Smooth muscle cell of the pulmonary artery (primary cell): Measurements from ENCODE around the gene C19orf44. TPM values are rescaled to one million over a fixed set of nuclear protein-coding genes. Genes with fewer than 3 reads are reported as not detected.

Experiments
- total RNA-seq: library from RNA; depleted of rRNA; stranded (reverse); fragments of >200 nt; gene quantifications from 2 replicates; pipeline ENCODE4 v1.2.3, GENCODE V29; 2014

The C19orf44 gene
- total RNA-seq = 3.5 and 4.5 TPM in 2 replicates

DNA sequence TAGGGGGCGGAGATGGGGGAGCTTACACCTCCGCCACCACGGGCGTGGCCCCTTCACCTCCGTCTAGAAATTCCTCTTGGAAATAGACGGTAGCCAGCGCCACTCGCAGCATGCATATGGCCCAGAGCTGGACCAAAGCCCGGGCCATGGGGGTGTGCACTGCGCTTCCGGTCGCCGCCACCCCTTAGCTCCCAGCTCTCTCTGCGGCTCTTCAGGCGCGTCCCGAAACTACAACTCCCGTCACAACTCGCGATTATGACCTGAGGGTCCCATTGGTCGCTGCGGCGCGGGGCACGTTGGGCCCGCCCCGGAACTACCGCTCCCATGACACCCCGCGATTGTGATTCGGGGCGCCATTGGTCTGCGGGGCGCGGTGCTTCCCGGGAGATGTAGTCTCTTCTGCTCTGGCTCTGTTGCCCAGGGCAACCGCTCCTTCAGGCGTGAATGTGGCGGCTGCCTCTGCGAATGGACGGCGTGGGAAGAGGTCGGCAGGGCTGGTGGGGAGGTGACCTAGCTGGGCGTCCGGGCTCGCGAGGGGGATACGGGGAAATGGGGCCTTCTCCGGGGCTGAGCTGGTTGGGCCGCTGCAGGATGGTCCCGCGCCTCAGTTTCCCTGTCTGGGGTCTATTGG, at the start of gene C19orf44, which contains the start of gene CALR3:
Gene C19orf44, plus strand, starts transcription at position 413 of the 631 bp plus-strand sequence. CDS start 4,399 bp downstream, outside the sequence.
Gene CALR3, minus strand, starts transcription at position 186 of the 631 bp plus-strand sequence. Its CDS starts 38 bp downstream, at position 148.

DNA sequence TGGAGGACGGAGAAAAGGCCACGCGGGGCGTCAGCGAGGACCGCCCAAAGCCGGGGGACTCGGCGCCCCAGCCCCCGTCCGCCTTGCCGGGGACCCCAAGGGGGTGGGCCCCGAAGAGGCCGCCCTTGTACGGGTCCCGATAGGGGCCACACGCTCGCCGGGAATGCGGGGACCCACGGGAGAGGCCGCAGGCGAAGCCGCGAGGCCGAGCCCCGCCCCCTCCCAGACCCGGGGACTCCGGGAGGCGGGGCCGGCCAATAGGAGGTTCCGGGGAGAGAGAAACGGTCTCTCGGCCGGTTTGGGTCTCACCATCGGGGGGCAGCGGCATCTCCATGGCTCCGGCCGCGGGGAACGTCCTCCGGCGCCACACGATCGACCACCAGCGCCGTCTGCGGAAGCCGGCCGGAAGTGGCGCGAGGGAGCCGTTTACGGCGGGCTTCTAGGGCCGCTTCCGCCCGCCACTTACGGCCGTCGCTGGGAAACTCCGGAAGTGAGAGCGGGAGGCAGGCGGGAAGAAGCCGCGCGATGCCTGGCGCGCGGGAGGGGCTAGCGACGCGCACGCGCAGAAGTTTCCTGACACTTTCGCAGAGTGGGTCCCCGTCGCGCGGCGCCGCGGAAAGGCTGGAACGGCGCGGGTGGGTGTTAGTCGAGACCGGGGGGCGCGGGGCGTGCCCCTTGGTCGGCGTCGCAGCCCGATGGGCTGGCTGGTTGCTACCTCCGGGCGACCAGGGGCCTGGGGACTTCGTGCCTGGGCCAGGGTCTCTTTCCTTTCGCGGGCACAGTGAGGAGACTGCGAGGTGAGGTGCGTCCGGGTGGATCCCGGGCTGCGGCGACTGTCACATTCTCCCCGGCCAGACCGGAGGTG, 46.1 kb downstream of the C19orf44 start, which contains the start of gene CHERP:
Gene CHERP, minus strand, starts transcription at position 393 of the 865 bp plus-strand sequence. Its CDS starts 59 bp downstream, at position 334.

Other genes with a start within 250 kb of the C19orf44 start
- 5.1 and 11.7 TPM in 2 replicates for gene KLF2, start 171.6 kb upstream of the C19orf44 start, total RNA-seq
- gene EPS15L1, start 24.4 kb upstream of the C19orf44 start, total RNA-seq = 11.4 and 16.8 TPM in 2 replicates
- gene CALR3, start 227 bp upstream of the C19orf44 start, total RNA-seq = not detected in 2 replicates
- gene CHERP, start 46.0 kb downstream of the C19orf44 start, total RNA-seq = 8.2 and 9.3 TPM in 2 replicates
- gene SLC35E1, start 76.0 kb downstream of the C19orf44 start, total RNA-seq = 57.2 and 65.5 TPM in 2 replicates
- gene MED26, start 131.8 kb downstream of the C19orf44 start, total RNA-seq = 5.9 and 7.0 TPM in 2 replicates
- 50.0 and 62.9 TPM in 2 replicates for gene SMIM7, start 163.8 kb downstream of the C19orf44 start, total RNA-seq
- gene TMEM38A, start 164.7 kb downstream of the C19orf44 start, total RNA-seq = 5.1 and 8.3 TPM in 2 replicates
- 0.17 and 0.26 TPM in 2 replicates for gene NWD1, start 223.5 kb downstream of the C19orf44 start, total RNA-seq